HG02623 (cell line): ENCODE measurements around the gene MYO1A.
"Not testable (repeated sequence)": the region's sequence is repeated elsewhere in the genome, so short reads cannot be mapped to it uniquely, and the experiment has no call there.

Source experiments
- ATAC-seq: cut with Tn5 transposase; IDR thresholded peaks from one replicate; pipeline ENCODE4 v1.9.1; 2021; ENCODE audit warnings: moderate library complexity; ENCODE audit not compliant: unreplicated experiment

Gene MYO1A

DNA sequence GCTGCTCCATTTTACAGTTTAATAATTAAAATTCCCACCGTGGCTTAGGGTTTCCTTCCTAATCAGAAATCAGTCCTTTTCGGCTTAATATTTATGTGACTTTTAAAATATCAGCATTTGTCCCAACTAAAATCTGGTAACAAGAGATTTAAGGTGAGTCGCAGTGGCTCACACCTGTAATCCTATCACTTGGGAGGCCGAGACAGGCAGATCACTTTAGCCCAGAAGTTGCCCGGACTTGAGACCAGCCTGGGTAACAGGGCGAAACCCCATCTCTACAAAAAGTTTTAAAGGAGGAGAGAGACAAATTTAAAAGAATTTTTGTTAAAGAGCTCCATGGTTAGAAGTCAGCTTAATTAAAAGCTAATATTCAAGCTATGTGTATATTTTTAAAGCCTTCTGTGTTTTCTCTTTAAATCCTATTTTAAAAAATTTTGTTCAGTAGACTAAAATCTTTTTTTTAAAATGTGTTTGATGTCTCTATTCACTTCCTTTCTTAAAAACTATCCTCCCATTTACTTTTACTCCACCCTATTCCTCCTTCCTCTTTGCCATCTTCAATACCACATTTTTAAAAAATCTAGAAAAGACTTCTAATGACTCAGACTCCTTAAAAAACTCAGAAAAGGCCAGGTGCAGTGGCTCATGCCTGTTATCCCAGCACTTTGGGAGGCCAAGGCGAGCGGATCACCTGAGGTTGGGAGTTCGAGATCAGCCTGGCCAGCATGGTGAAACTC lies 29.8 kb downstream of the MYO1A start:
- ATAC-seq, result no peak

DNA sequence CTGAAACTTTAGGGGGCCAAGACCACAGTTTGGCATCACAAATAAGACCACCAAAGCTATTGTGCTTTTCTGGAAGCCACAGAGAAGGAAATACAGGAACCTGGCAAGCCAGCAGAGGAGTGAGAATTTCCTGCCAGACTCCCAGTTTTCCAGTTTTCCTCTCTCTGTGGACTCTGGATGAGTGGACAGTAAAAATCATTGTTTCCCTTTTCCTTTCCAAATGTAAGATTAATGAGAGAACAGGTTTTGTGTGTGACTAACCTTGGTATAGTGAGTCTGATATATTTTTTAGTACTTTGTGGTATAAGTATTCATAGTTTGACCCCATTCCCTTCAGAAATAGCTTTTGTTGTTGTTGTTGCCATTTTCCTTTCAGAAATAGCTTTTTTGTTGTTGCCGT lies 31.0 kb downstream of the MYO1A start:
- no peak for ATAC-seq

DNA sequence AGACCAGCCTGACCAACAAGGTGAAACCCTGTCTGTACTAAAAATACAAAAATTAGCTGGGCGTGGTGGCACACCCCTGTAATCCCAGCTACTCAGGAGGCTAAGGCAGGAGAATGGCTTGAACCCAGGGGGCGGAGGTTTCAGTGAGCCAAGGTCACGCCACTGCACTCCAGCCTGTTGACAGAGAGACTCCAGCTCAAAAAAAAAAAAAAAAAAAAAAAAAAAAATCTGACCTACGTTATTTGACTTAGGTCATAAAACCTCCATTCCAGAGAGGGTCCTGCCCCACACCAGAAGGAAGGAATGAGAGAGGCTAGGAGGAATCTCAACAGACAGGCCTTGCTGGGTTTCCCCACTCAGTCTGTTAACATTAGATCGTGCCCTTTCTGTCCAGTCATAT lies 31.6 kb downstream of the MYO1A start:
- not testable (repeated sequence) for ATAC-seq

DNA sequence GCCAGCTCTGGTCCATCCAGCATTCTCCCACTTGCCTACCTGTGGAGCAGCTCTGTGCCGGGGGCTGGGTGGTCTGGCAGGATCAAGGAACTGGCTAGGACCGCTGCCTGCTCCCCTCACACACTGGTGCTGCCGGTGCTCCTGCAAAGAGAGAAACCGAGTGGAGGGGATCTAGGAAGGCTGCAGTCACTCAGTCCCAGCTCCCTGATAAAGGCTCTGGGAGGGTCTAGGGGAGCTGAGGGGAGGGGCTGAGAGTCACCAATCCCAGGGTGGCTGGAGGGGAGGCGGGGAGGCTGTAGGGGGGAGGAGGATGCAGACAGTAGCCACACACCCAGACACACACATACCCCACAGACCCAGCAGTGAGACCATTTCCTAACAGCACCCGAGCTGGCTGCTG lies 33.6 kb downstream of the MYO1A start, which contains the start of gene TAC3:
TSS of gene TAC3 (minus strand) at position 182 of the 400 bp plus-strand sequence. CDS start 732 bp downstream, outside the sequence.
- ATAC-seq, result no peak

DNA sequence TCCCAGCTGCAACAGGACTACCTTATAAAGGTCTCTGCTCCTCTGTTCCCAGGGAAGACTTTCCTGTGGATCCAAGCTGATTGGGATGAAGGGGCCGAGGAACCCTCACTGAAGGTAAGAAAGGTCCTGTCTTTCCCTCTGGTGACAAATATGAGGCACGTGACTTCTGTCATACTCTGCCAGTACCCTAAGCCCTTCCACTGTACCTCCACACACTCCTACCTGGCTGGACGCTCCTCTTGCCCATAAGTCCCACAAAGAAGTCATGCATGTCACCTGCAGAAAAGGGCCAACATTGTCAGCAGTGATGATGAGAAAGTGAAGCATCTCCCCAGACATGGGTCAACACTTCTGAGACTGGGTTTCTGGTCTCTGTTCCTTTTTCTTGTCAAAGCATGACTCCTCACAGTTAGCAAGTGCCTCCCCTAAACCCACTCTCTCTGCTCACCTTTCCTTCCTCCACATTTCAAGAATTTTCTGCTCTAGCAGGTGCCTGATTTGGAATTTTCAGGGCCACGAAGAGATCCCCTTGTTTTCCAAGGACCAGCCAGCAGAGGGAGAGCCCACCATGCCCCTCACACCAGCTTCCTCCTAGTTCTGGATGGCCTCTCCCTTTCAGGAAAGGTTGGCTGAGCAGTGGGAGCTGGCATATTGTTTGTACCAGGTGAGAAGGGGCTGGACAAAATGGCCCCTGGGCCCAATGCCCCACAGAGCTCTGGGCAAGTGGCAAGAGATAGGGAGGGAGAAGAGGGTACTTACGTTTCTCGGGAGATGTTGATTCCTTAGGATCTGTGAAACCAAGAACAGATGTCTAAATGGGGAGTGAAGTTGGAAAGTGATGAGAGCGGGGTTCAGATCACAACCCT lies 37.1 kb downstream of the MYO1A start:
- ATAC-seq, result peak; percentile 72

DNA sequence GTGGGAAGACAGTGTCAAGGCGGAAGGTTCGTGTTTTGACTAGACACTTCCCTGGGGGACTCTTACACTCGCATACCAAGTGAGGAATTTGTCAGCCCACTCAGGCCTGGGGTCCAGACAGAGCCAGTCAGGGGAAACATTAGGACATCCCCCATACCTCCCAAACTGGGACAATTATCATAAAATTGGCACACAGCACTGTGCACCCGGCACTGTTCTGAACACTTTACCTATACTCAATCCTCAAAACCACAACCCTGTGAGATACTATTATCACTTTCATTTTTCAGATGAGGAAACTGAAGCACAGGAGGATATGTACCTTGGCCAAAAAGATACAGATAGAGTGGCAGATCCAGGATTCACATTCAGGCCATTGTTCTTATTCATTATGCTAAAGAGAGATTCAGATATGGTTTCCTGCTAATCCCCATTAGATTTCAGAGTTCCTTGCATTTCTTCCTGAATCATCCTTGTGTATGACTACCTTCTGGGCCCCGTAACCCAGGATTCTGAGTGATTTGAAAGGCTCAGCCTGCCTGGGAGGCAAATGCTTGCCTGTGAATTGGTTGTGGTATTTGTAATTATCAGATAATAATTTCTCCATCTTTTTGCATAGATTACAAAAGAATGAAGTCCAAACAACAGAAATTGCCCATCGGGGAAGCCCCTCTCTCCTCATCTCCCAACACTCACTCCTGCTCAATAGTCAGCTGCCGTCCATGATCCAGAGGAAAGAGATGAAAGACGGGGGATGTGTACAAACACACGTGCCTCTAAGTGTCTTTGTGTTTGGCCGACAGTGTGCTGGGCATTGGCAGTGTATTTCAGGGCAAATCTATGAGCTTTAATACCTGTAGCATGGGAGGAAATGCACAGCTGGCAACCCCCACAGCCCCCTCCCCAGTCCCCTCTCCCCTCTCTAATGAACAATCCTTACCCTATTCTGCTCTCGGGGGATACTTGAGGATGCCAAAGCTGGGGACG lies 38.2 kb downstream of the MYO1A start:
- ATAC-seq, result no peak

DNA sequence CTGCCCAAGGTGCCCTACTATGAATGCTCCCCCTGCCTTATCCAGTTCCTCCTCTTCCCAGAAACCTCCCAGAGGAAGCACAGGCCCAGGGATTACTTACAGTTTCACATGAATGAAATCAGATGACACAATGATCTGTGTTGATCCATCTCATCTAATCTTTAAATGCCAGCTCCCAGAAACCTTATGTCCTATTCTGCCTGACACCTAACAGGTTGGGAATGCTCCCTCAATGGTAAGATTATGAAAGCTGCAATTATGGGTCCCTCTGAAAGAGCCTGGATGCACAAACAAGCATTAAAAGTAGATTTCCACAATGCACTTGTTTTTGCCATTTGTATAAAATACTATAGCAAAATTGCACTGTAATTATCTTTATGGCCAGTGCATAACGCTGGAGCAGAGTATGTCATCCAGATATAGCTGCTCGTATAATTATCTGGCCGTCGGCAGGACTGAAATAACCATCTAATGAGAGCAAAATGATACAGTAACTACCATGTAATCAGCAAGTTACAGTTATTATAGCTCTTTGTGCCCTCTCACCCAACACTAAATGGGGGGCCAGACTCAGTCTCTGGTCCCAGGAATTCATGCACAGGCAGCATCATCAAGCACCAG lies 39.2 kb downstream of the MYO1A start:
- ATAC-seq, result no peak

DNA sequence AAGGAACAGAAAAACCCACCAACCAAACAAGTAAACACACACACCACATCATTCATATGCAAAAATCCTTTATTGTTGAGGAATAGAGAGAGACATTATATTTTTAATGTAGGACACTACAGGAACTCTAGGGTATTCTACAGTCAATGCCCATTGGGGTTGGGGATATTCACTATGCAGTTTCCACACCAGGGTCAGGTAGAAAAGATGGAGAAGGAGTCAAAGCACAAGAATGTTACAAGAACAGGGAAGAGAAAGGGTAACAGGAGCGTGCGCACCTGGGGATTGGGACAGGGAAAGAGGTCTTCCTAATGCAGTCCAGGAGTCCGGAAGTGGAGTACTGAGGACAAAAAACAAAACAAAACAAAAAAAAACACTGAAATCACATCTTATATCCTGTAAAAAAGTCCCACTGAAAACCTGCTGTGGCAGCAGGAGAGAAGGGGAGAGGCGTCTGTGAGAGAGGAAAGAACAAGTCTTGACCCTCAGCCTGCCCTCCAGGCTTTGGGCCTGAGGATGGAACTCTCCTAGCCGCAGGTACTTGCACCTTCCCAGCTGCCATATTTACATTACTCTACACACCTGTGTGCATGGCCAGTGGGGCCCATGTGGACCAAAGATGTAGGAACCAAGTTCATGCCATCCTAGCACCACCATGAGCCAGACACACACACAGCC lies 39.8 kb downstream of the MYO1A start:
- no peak for ATAC-seq

DNA sequence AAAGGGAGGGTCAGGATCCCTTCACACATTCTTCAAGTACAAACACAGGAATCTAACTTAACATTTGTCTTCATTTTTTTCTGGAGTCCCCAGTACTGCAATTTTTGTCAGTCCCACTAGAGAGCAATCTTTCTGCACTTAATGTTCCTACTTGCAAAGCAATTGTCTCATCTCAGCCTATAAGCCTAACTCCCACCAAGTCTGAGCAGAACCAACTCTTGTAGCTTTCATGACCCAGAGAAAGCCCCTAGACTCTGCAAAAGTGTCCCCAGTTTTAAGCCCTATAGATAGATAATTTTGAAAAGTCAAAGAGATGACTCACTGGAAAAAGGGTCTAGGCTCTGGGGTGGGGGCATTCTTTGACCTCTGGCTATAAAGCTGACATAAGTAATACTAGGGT lies 41.8 kb downstream of the MYO1A start:
- no peak for ATAC-seq

DNA sequence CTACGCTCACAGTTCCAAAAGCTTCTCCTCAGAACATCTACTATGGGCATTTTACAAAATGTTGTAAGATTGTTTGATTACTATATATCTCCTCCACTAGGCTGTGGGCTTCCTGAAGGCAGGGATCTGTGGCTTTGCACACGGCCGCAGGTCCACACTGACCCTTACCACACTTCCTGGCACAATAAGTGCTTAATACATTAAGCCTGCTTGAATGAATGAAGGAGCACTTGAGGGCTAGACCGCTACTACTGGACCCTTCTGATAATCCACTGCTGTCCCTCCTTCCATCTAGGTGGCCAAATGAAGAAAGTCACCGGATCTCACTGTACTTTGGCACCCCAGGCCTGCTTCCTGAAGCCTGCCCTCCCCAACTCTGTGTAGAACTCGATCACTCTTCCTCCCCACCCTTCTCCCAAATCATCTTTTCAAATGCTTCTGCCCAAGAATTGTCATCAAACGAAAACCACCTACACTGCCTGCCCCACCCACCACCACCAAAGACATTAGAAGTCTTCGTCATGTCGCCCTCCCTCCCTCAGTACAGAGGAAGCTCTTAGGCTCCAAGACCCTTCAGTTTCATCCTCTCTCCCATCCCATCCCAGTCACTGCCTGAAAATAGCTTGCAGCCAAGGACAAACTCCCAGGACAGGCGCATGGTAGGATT lies 43.0 kb downstream of the MYO1A start:
- no peak for ATAC-seq

DNA sequence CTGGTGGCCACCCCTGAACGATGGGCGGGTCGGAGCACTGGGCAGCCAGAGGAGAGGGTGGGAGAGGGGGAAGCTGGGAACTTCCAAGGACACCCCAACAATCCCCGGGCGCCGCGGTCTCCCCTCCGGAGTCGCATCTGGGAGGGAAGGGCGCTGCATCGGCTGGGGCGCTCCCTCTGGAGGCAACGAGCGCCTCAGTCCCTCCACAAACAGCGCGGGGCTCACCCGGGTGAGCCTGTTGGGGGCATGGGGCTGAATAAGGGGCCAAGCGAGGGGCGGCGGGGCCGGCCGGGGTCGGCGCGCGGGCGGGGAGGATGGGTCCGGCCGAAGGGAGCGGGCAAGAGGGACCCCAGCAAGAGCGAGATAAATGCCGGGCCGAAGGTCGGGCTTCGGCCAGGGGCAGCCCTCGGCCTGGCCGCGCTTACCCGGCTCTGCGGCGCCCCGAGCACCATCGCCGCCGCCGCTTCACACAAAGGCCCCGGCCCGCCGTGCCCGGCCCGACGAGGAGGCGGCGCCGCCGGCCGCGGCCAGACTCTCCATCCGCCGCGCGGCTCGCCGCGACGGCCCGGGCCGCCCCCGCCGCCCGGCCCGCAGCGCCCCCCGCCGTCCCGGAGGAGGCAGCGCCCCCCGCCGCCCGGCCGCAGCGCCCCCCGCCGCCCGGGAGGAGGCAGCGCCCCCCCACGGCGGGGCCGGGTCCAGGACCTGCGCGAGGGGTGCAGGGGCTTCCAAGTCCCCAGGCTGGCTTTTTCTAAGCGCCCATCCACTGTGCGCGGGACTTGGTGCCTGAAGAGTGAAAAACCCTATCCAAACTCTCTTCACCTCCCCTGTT lies 43.7 kb downstream of the MYO1A start, which contains the start of gene ZBTB39:
TSS of gene ZBTB39 (minus strand) at position 567 of the 829 bp plus-strand sequence. CDS start 1,629 bp downstream, outside the sequence.
- ATAC-seq, result peak; percentile 56

DNA sequence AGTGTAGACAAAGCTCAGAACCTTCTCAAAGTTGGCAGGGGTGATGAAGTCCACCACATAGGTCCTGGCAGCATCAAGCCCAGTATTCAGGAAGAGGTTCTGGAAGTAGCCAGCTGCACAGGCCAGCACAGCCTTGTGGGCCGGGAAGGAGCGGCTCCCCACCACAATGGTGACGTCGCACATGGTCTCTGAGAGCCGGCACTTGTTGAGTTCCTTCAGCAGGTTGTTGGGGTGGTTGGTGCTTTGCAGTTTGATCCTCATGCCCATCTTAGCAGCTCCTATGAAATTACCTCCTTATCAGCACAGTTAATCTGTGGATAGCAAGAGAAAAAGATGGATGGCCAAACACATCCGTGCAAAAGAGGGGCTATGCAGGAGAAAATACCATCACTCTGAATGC lies 45.3 kb downstream of the MYO1A start:
- no peak for ATAC-seq

DNA sequence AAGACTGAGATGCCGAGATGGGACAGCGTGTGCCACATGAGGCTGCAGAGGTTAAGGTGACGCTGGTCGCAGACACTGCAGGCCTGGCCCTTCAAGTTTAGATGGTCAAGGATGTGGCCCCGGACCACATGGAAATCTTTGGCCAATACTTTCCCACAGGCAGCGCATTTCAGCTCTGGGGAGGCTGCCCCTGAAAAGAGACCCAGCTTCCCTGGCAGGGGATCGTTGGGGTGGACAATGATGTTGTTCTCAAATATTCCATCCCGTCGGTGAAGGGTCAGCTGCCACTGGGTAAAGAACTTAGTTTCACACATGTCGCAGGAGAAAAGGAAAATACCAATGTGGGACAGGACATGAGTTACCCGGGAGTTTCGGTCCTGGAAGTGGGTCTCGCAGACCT lies 46.5 kb downstream of the MYO1A start:
- ATAC-seq, result no peak

DNA sequence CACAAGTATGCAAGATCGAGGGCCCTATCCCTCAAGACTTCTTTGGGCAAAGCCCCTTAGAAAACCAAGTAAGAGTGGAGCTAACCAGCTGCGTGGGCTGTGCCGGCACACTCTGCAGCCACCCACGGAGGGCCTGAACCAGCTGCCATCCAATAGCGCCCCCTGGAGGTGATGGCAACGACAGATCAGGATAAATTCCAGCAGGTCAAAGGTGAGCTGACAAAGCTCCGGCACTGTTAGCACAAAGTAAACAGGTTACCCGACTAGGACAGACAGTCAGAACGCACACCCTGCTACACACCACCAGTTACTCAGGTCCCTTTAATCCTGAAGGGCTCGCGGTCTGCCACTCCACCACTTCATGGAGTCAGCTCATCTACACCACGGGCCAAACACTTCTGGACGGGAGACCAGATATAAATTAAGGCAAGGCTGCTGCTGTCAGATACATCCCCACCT lies 48.5 kb downstream of the MYO1A start:
- ATAC-seq, result no peak

DNA sequence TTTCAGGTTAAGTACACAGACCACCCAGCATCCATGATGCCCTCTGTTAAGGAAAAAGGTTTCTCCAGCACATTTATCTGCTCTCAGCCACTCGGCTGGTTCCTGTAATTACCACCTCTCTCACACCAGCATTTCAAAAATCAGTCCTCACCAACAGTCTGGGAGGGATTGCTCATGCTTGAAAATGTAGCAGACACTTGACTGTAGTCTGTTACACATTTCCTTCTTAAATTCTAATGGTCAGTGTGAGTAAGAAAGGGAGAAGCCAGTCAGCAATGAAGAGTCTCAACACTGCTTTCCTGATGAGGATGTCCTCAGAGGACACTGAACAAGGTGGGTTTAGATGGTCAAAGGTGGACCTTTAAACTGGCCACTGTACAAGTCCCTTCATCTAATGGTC lies 49.5 kb downstream of the MYO1A start:
- no peak for ATAC-seq

DNA sequence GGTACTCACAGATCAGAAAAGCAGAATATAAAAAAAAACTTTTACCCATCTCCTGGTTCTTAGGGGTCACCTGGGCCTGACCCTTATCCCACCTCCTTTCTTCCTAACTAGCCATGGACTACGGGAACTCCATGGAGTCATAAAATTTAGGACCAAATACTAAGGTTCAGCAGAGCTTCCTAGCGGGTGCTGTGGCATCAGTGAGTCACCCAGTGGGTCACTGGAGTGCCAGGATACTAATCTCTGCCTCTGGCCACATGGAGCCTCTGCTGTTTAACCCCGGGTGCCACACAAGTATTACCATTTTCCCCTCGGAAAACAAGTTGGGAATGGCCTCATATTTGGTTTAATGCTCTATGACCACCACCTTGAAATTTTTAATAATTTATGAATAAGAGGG lies 50.5 kb downstream of the MYO1A start:
- no peak for ATAC-seq

DNA sequence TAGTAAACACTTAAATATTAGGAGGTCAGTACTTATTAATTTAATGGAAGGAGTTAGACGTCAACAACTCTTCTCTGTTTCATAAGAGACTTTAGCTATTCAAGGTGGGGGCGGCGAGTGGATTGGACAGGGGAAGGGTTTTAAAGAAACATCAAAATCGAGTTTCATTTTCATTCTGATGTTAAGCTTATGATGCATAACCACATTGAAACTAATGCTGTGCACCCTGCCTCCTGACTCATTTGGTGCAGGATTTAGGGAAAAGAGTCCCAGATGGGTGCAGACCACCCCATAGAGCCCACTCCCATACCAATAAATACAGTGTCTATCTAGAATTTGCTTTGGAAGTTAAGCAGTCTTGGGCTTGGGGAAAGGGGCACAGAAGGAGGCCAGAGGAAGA lies 50.9 kb downstream of the MYO1A start:
- peak; percentile 54 for ATAC-seq

DNA sequence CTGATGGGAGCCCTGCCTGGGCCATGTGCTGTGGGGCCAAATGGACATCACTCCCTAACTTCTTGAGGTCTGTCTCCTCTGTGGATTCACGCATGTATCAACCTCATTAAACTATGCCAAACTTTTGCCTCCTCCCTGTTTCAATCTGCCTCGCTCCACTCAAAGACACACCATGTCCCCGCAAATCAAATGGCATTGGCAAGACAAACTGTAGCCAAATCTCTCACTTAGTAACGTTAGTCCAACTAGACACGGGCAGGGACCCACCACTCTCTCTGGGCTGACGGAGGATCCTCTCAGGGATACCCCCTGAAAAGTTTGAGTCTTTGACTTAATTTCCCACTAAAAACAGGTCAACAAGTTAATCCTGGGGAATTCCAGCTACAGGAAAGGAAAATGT lies 51.6 kb downstream of the MYO1A start:
- ATAC-seq, result no peak
